HL-60 (cell line): ENCODE results near the gene TPGS1.

Experiments used
- CTCF ChIP-seq: IDR thresholded peaks from one replicate; pipeline ENCODE4 v1.5.1; 2011; ENCODE audit warnings: low read length, control low read depth, inconsistent platforms; ENCODE audit not compliant: insufficient read depth
- GABPA ChIP-seq: IDR thresholded peaks from 2 replicates; pipeline ENCODE4 v1.6.1; 2012; ENCODE audit warnings: low read depth
- POLR2AphosphoS5 ChIP-seq: IDR thresholded peaks from 2 replicates; pipeline ENCODE4 v1.6.1; 2012; ENCODE audit warnings: low read depth
- REST ChIP-seq: IDR thresholded peaks from 2 replicates; pipeline ENCODE4 v1.6.1; 2012; ENCODE audit warnings: low read depth; ENCODE audit not compliant: insufficient replicate concordance
- SPI1 ChIP-seq: IDR thresholded peaks from 2 replicates; pipeline ENCODE4 v1.6.1; 2012; ENCODE audit warnings: low read depth, mild to moderate bottlenecking, borderline replicate concordance

GRCh38 chr19:513368-514165, 6.3 kb downstream of the TPGS1 start:
- no peak for TF ChIP-seq CTCF
- no peak for TF ChIP-seq REST
- TF ChIP-seq SPI1, result no peak
- no peak for TF ChIP-seq GABPA
- TF ChIP-seq POLR2AphosphoS5, result no peak
